DND-41 (cell line): ENCODE data around the gene ELOVL6.

Source experiments
- CTCF ChIP-seq: IDR thresholded peaks from 2 replicates; pipeline ENCODE4 v1.5.1; 2012; ENCODE audit warnings: borderline replicate concordance, low read length, moderate library complexity, mild to moderate bottlenecking; ENCODE audit not compliant: poor library complexity, severe bottlenecking; ENCODE audit errors: extremely low read depth
- EZH2 ChIP-seq: IDR thresholded peaks from 3 replicates; pipeline ENCODE4 v1.6.1; 2012; ENCODE audit warnings: borderline replicate concordance, low read depth, mild to moderate bottlenecking, moderate library complexity, low read length, inconsistent platforms; ENCODE audit not compliant: severe bottlenecking

GRCh38 chr4:110120506-110120905 lies 77.9 kb downstream of the ELOVL6 start:
- TF ChIP-seq CTCF (no peak), EZH2 (no peak)
